ENCODE measurements around the gene TTC13. TPM values are rescaled to one million over a fixed set of nuclear protein-coding genes. Genes with fewer than 3 reads are reported as not detected.

Gene TTC13
- total and polyA plus RNA-seq, 4 donors = 2.6 to 17.5 (median 6.8) TPM

- Histone ChIP-seq H3K4me3 (ENCODE audit: low read depth in 1 of 3, low read length in 3 of 3) (no peak overlapping the region), H3K9ac (ENCODE audit: low read depth in 1 of 2, low read length in 2 of 2) (no peak overlapping the region), H3K9me3 (ENCODE audit: control insufficient read depth in 4 of 4, low read length in 3 of 4) (no peaks in the 10 kb centered on the region), H3K36me3 (ENCODE audit: control insufficient read depth in 4 of 4, insufficient read depth in 3 of 4, low read depth in 1 of 4, low read length in 3 of 4) (peaks cover 4 to 23% (median 14%) of the 10 kb centered on the region in 4 donors), H3K27me3 (ENCODE audit: control insufficient read depth in 4 of 4, insufficient read depth in 4 of 4, low read length in 3 of 4) (no peaks in the 10 kb centered on the region), H3K27ac (ENCODE audit: low read depth in 1 of 2, low read length in 2 of 2) (no peak overlapping the region), H3K4me1 (ENCODE audit: control insufficient read depth in 4 of 4, insufficient read depth in 4 of 4, low read length in 3 of 4) (no peaks in the 10 kb centered on the region)
- WGBS = 90% methylated on average over 3 of the region's 3 CpGs
- TF ChIP-seq GABPA (IDR thresholded peaks at IDR 0.05 in 1 of 2, conservative IDR thresholded peaks at IDR 0.05 in 1 of 2) (no peak), ZBTB33 (IDR thresholded peaks at IDR 0.05) (no peak), FOXA1 (IDR thresholded peaks at IDR 0.05) (no peak)
- no peak for DNase-seq (ENCODE audit: low spot score)
Measured at GRCh38 chr1:230987448-230987847, 8.8 kb upstream of the TTC13 start.

- Histone ChIP-seq H3K9me3 (ENCODE audit: control insufficient read depth in 4 of 4, low read length in 3 of 4) (no peaks in the 10 kb centered on the region), H3K27ac (ENCODE audit: low read depth in 1 of 2, low read length in 2 of 2) (no peak overlapping the region), H3K9ac (ENCODE audit: low read depth in 1 of 2, low read length in 2 of 2) (no peak overlapping the region), H3K27me3 (ENCODE audit: control insufficient read depth in 4 of 4, insufficient read depth in 4 of 4, low read length in 3 of 4) (no peaks in the 10 kb centered on the region), H3K36me3 (ENCODE audit: control insufficient read depth in 4 of 4, insufficient read depth in 3 of 4, low read depth in 1 of 4, low read length in 3 of 4) (peaks cover 4 to 18% (median 11%) of the 10 kb centered on the region in 4 donors), H3K4me3 (ENCODE audit: low read depth in 1 of 3, low read length in 3 of 3) (no peak overlapping the region), H3K4me1 (ENCODE audit: control insufficient read depth in 4 of 4, insufficient read depth in 4 of 4, low read length in 3 of 4) (no peaks in the 10 kb centered on the region)
- 92% methylated on average over 7 of the region's 7 CpGs for WGBS
- no peak for DNase-seq (ENCODE audit: low spot score)
- no peak for TF ChIP-seq NR2F2 (IDR thresholded peaks at IDR 0.05)
- TF ChIP-seq JUND (IDR thresholded peaks at IDR 0.05) = no peak
- TF ChIP-seq RXRA (IDR thresholded peaks at IDR 0.05) = no peak
- no peak for TF ChIP-seq TAF1 (conservative IDR thresholded peaks at IDR 0.05)
- no peak for TF ChIP-seq HNF4A (conservative IDR thresholded peaks at IDR 0.05)
- no peak for TF ChIP-seq SP1 (IDR thresholded peaks at IDR 0.05)
Measured at GRCh38 chr1:230986976-230987375, 8.3 kb upstream of the TTC13 start.

GRCh38 chr1:230985711-230986110, 7.0 kb upstream of the TTC13 start:
- no peak overlapping the region for H3K27ac ChIP-seq (ENCODE audit: low read depth in 1 of 2, low read length in 2 of 2)
- no peak overlapping the region for H3K9ac ChIP-seq (ENCODE audit: low read depth in 1 of 2, low read length in 2 of 2)
- H3K36me3 ChIP-seq (ENCODE audit: control insufficient read depth in 4 of 4, insufficient read depth in 3 of 4, low read depth in 1 of 4, low read length in 3 of 4) = peaks cover 0 to 9% (median 5%) of the 10 kb centered on the region in 4 donors
- H3K4me1 ChIP-seq (ENCODE audit: control insufficient read depth in 4 of 4, insufficient read depth in 4 of 4, low read length in 3 of 4) = no peaks in the 10 kb centered on the region
- DNase-seq (ENCODE audit: low spot score) = no peak
- 95% methylated on average over 6 of the region's 6 CpGs for WGBS
- no peak overlapping the region for H3K4me3 ChIP-seq (ENCODE audit: low read depth in 1 of 3, low read length in 3 of 3)
- no peaks in the 10 kb centered on the region for H3K9me3 ChIP-seq (ENCODE audit: control insufficient read depth in 4 of 4, low read length in 3 of 4)
- TF ChIP-seq MAX (IDR thresholded peaks at IDR 0.05) (no peak), HNF4G (IDR thresholded peaks at IDR 0.05) (no peak), REST (IDR thresholded peaks at IDR 0.05) (no peak), SP1 (IDR thresholded peaks at IDR 0.05) (no peak), HNF4A (conservative IDR thresholded peaks at IDR 0.05) (no peak), FOXA1 (IDR thresholded peaks at IDR 0.05) (no peak), ZBTB33 (IDR thresholded peaks at IDR 0.05) (no peak), JUND (IDR thresholded peaks at IDR 0.05) (no peak), GABPA (IDR thresholded peaks at IDR 0.05 in 1 of 2, conservative IDR thresholded peaks at IDR 0.05 in 1 of 2) (no peak), TAF1 (conservative IDR thresholded peaks at IDR 0.05) (no peak), FOXA2 (IDR thresholded peaks at IDR 0.05) (no peak), YY1 (IDR thresholded peaks at IDR 0.05) (no peak), NR2F2 (IDR thresholded peaks at IDR 0.05) (no peak), EGR1 (IDR thresholded peaks at IDR 0.05; ENCODE audit: low read depth in 2 of 2) (no peak), ATF3 (IDR thresholded peaks at IDR 0.05) (no peak), RXRA (IDR thresholded peaks at IDR 0.05) (no peak)
- no peaks in the 10 kb centered on the region for H3K27me3 ChIP-seq (ENCODE audit: control insufficient read depth in 4 of 4, insufficient read depth in 4 of 4, low read length in 3 of 4)
